DMS153 (cell line): Measurements from ENCODE around the gene LUC7L.
"Not testable (repeated sequence)": the region's sequence is repeated elsewhere in the genome, so short reads cannot be mapped to it uniquely, and the experiment has no call there.

Experiments
- DNase-seq: peaks from one replicate; lab custom pipeline; 2025; lab: John Stamatoyannopoulos, UW

LUC7L gene

GRCh38 chr16:263944-264343, 34.7 kb upstream of the LUC7L start:
- no peak for DNase-seq

GRCh38 chr16:263182-263774, 34.0 kb upstream of the LUC7L start:
- no peak for DNase-seq

GRCh38 chr16:262121-262745, 33.0 kb upstream of the LUC7L start:
- DNase-seq: no peak

GRCh38 chr16:261031-261691, 31.9 kb upstream of the LUC7L start:
- DNase-seq: no peak

GRCh38 chr16:260326-260725, 31.1 kb upstream of the LUC7L start:
- DNase-seq: no peak

GRCh38 chr16:259814-260253, 30.6 kb upstream of the LUC7L start:
- no peak for DNase-seq

GRCh38 chr16:259226-259625, 30.0 kb upstream of the LUC7L start:
- no peak for DNase-seq

- not testable (repeated sequence) for DNase-seq
Observed at GRCh38 chr16:258091-258490, 28.8 kb upstream of the LUC7L start.

- DNase-seq: no peak
Observed at GRCh38 chr16:255183-255582, 25.9 kb upstream of the LUC7L start.

- DNase-seq: no peak
Observed at GRCh38 chr16:254461-254860, 25.2 kb upstream of the LUC7L start.

GRCh38 chr16:253833-254232, 24.6 kb upstream of the LUC7L start:
- DNase-seq: no peak

GRCh38 chr16:252366-253337, 23.4 kb upstream of the LUC7L start:
- no peak for DNase-seq

GRCh38 chr16:249431-249830, 20.2 kb upstream of the LUC7L start:
- DNase-seq: no peak

GRCh38 chr16:247027-247426, 17.8 kb upstream of the LUC7L start:
- DNase-seq: no peak

- no peak for DNase-seq
Observed at GRCh38 chr16:245105-245504, 15.9 kb upstream of the LUC7L start.

GRCh38 chr16:243348-243747, 14.1 kb upstream of the LUC7L start:
- DNase-seq: no peak

- DNase-seq: no peak
Observed at GRCh38 chr16:242281-242680, 13.0 kb upstream of the LUC7L start.

GRCh38 chr16:240559-240958, 11.3 kb upstream of the LUC7L start:
- no peak for DNase-seq

- no peak for DNase-seq
Observed at GRCh38 chr16:239948-240277, 10.7 kb upstream of the LUC7L start.

- DNase-seq: peak; percentile 88
Observed at GRCh38 chr16:234468-235305, 5.4 kb upstream of the LUC7L start, which contains the start of gene FAM234A. TSS of gene FAM234A (plus strand) at chr16:234821. CDS start at chr16:254414, 19,593 bp downstream.

- no peak for DNase-seq
Observed at GRCh38 chr16:230949-231348, 1.7 kb upstream of the LUC7L start.
